ENCODE data around the gene TCP11.

Gene TCP11

DNA sequence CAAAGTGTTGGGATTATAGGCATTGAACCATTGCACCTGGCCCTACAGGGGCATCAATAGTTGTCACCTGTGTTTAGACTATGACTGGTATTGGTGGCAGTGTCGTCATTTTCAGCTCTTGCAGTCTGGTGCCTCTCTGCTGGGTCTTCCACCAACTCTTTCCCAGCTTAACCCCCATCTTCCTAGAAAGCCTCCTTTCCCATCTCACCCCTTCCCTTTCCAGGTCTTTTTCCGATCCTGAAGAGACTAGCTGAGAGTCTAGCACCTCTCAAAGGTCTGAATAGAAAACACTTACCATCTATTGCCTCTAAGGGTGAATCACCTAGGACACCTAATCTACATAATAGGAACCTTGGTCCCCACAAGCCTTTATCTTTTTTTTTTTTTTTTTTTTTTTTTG, 71.0 kb downstream of the TCP11 start:
- TF ChIP-seq, protein P1, sequence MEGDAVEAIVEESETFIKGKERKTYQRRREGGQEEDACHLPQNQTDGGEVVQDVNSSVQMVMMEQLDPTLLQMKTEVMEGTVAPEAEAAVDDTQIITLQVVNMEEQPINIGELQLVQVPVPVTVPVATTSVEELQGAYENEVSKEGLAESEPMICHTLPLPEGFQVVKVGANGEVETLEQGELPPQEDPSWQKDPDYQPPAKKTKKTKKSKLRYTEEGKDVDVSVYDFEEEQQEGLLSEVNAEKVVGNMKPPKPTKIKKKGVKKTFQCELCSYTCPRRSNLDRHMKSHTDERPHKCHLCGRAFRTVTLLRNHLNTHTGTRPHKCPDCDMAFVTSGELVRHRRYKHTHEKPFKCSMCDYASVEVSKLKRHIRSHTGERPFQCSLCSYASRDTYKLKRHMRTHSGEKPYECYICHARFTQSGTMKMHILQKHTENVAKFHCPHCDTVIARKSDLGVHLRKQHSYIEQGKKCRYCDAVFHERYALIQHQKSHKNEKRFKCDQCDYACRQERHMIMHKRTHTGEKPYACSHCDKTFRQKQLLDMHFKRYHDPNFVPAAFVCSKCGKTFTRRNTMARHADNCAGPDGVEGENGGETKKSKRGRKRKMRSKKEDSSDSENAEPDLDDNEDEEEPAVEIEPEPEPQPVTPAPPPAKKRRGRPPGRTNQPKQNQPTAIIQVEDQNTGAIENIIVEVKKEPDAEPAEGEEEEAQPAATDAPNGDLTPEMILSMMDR (IDR thresholded peaks at IDR 0.05; ENCODE audit: extremely low read depth, insufficient read depth, missing control alignments): no peak
- no peak for DNase-seq (ENCODE audit: low spot score)
- in situ Hi-C loops (cut with MboI; ENCODE audit: low pct_unique_long_range_greater_than_20kb, low sequenced_read_pairs, unreplicated experiment): no loop called here

DNA sequence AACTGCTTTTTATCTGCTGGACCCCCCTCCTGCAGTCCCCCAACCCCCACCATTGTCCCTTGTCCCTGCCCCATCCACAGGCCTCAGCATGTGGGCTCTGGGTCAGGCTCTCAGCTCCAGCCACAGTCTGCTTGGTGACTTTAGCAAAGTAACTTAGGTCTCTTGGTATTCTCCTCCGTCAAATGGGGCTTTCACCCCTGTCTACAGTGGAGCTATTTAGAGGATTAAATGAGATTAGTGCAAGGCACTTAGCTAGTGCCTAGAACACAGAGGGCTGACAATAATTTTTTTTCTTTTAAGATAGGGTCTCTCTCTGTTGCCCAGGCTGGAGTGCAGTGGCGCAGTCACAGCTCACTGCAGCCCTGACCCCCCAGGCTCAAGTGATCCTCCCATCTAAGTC, 71.9 kb downstream of the TCP11 start:
- in situ Hi-C loops (cut with MboI; ENCODE audit: low pct_unique_long_range_greater_than_20kb, low sequenced_read_pairs, unreplicated experiment): no loop called here
- DNase-seq (ENCODE audit: low spot score): no peak
- TF ChIP-seq, protein P1 (IDR thresholded peaks at IDR 0.05; ENCODE audit: extremely low read depth, insufficient read depth, missing control alignments): no peak

DNA sequence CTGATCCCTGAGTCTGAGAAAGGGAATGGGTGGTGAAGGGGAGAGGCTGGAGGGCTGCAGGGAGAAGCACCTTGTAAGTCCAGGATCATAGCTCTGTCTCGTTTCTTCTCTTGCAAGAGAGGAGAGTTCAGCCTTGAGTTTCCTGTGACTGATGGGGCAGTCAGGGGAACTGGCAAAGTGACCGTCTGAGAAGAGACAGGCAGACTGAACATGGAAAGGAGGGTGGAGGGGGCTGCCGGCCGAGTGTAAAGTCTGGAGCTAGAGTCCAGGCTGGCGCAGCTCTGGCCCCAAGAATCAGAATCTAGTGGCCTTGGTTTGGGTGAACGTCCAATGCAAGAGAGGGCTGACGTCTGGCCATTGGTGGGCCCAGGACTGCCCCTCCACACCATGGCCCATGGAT, 72.5 kb downstream of the TCP11 start:
- DNase-seq (ENCODE audit: low spot score): no peak
- in situ Hi-C loops (cut with MboI; ENCODE audit: low pct_unique_long_range_greater_than_20kb, low sequenced_read_pairs, unreplicated experiment): no loop called here
- TF ChIP-seq, protein P1 (IDR thresholded peaks at IDR 0.05; ENCODE audit: extremely low read depth, insufficient read depth, missing control alignments): no peak

DNA sequence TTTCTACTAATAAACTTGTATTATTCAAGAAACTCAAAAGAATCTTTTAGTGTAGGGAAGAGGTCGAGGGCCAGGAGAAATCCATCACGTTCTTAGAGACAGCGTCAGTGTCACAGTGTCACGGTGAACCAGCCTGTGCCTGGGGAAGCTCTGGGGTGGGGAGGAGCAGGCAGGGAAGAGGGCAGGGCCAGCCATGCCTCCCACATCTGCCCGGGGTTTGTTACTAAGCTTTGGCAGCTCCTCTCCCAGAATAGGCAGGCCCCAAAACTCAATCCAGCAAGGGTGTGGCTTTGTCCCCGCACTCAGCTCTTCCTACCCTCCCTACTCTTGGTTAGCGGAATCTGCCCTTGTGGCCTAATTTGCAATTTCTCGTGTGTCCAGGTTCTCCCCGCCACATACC, 72.9 kb downstream of the TCP11 start:
- in situ Hi-C loops (cut with MboI; ENCODE audit: low pct_unique_long_range_greater_than_20kb, low sequenced_read_pairs, unreplicated experiment): no loop called here
- TF ChIP-seq, protein P1 (IDR thresholded peaks at IDR 0.05; ENCODE audit: extremely low read depth, insufficient read depth, missing control alignments): no peak
- no peak for DNase-seq (ENCODE audit: low spot score)
